Measurements from ENCODE around the gene CLDN4.
"Not testable (repeated sequence)": the region's sequence is repeated elsewhere in the genome, so short reads cannot be mapped to it uniquely, and the experiment has no call there.

The CLDN4 gene

GRCh38 chr7:73831584-73831833 lies 713 bp downstream of the CLDN4 start:
- no peaks in the 10 kb centered on the region for H3K27me3 ChIP-seq (replicated peaks; ENCODE audit: control insufficient read depth, insufficient read depth, low read length, poor library complexity, severe bottlenecking)
- H3K9me3 ChIP-seq (ENCODE audit: control insufficient read depth, low read length), result no peaks in the 10 kb centered on the region
- DNase-seq, result no peak
- H3K4me3 ChIP-seq (ENCODE audit: insufficient read depth, low read depth, low read length, poor library complexity, severe bottlenecking), result no peak overlapping the region
- peaks cover 16% of the 10 kb centered on the region for H3K4me1 ChIP-seq (ENCODE audit: control insufficient read depth, insufficient read depth, low read length, poor library complexity, severe bottlenecking)
- no peaks in the 10 kb centered on the region for H3K36me3 ChIP-seq (ENCODE audit: control insufficient read depth, insufficient read depth, low read length)
- H3K27ac ChIP-seq (ENCODE audit: insufficient read depth, low read length, poor library complexity, severe bottlenecking), result no peak overlapping the region

GRCh38 chr7:73831834-73832651 lies 1.2 kb downstream of the CLDN4 start:
- DNase-seq, result no peak
- H3K9me3 ChIP-seq (ENCODE audit: control insufficient read depth, low read length), result no peaks in the 10 kb centered on the region
- H3K4me1 ChIP-seq (ENCODE audit: control insufficient read depth, insufficient read depth, low read length, poor library complexity, severe bottlenecking), result peaks cover 13% of the 10 kb centered on the region
- H3K36me3 ChIP-seq (ENCODE audit: control insufficient read depth, insufficient read depth, low read length), result no peaks in the 10 kb centered on the region
- H3K27me3 ChIP-seq (replicated peaks; ENCODE audit: control insufficient read depth, insufficient read depth, low read length, poor library complexity, severe bottlenecking), result no peaks in the 10 kb centered on the region
- H3K27ac ChIP-seq (ENCODE audit: insufficient read depth, low read length, poor library complexity, severe bottlenecking), result no peak overlapping the region
- no peak overlapping the region for H3K4me3 ChIP-seq (ENCODE audit: insufficient read depth, low read depth, low read length, poor library complexity, severe bottlenecking)

GRCh38 chr7:73832806-73833205 lies 2.0 kb downstream of the CLDN4 start:
- Histone ChIP-seq H3K36me3 (ENCODE audit: control insufficient read depth, insufficient read depth, low read length) (no peaks in the 10 kb centered on the region), H3K27ac (ENCODE audit: insufficient read depth, low read length, poor library complexity, severe bottlenecking) (no peak overlapping the region), H3K4me1 (ENCODE audit: control insufficient read depth, insufficient read depth, low read length, poor library complexity, severe bottlenecking) (peaks cover 6% of the 10 kb centered on the region)

GRCh38 chr7:73833251-73833919 lies 2.6 kb downstream of the CLDN4 start:
- no peaks in the 10 kb centered on the region for H3K9me3 ChIP-seq (ENCODE audit: control insufficient read depth, low read length)
- peaks cover under 1% of the 10 kb centered on the region for H3K4me1 ChIP-seq (ENCODE audit: control insufficient read depth, insufficient read depth, low read length, poor library complexity, severe bottlenecking)
- no peak for DNase-seq
- H3K4me3 ChIP-seq (ENCODE audit: insufficient read depth, low read depth, low read length, poor library complexity, severe bottlenecking), result no peak overlapping the region
- no peak overlapping the region for H3K27ac ChIP-seq (ENCODE audit: insufficient read depth, low read length, poor library complexity, severe bottlenecking)
- H3K36me3 ChIP-seq (ENCODE audit: control insufficient read depth, insufficient read depth, low read length), result no peaks in the 10 kb centered on the region
- H3K27me3 ChIP-seq (replicated peaks; ENCODE audit: control insufficient read depth, insufficient read depth, low read length, poor library complexity, severe bottlenecking), result no peaks in the 10 kb centered on the region

More at GRCh38 chr7:73832806-73833205, 2.0 kb downstream of the CLDN4 start:
- DNase-seq, result no peak
- Histone ChIP-seq H3K4me3 (ENCODE audit: insufficient read depth, low read depth, low read length, poor library complexity, severe bottlenecking) (no peak overlapping the region), H3K9me3 (ENCODE audit: control insufficient read depth, low read length) (no peaks in the 10 kb centered on the region), H3K27me3 (replicated peaks; ENCODE audit: control insufficient read depth, insufficient read depth, low read length, poor library complexity, severe bottlenecking) (no peaks in the 10 kb centered on the region)

GRCh38 chr7:73834626-73835191 lies 3.9 kb downstream of the CLDN4 start:
- no peak for DNase-seq
- Histone ChIP-seq H3K9me3 (ENCODE audit: control insufficient read depth, low read length) (no peaks in the 10 kb centered on the region), H3K27ac (ENCODE audit: insufficient read depth, low read length, poor library complexity, severe bottlenecking) (no peak overlapping the region), H3K27me3 (replicated peaks; ENCODE audit: control insufficient read depth, insufficient read depth, low read length, poor library complexity, severe bottlenecking) (no peaks in the 10 kb centered on the region), H3K4me3 (ENCODE audit: insufficient read depth, low read depth, low read length, poor library complexity, severe bottlenecking) (no peak overlapping the region), H3K36me3 (ENCODE audit: control insufficient read depth, insufficient read depth, low read length) (no peaks in the 10 kb centered on the region), H3K4me1 (ENCODE audit: control insufficient read depth, insufficient read depth, low read length, poor library complexity, severe bottlenecking) (no peaks in the 10 kb centered on the region)

- not testable (repeated sequence) for DNase-seq; H3K4me3 ChIP-seq (ENCODE audit: insufficient read depth, low read depth, low read length, poor library complexity, severe bottlenecking); H3K9me3 ChIP-seq (ENCODE audit: control insufficient read depth, low read length); H3K4me1 ChIP-seq (ENCODE audit: control insufficient read depth, insufficient read depth, low read length, poor library complexity, severe bottlenecking); H3K36me3 ChIP-seq (ENCODE audit: control insufficient read depth, insufficient read depth, low read length); H3K27me3 ChIP-seq (replicated peaks; ENCODE audit: control insufficient read depth, insufficient read depth, low read length, poor library complexity, severe bottlenecking); H3K27ac ChIP-seq (ENCODE audit: insufficient read depth, low read length, poor library complexity, severe bottlenecking)
Observed at GRCh38 chr7:73837167-73837566, 6.4 kb downstream of the CLDN4 start.

- H3K36me3 ChIP-seq (ENCODE audit: control insufficient read depth, insufficient read depth, low read length), result no peaks in the 10 kb centered on the region
- H3K27me3 ChIP-seq (replicated peaks; ENCODE audit: control insufficient read depth, insufficient read depth, low read length, poor library complexity, severe bottlenecking), result no peaks in the 10 kb centered on the region
- no peak overlapping the region for H3K4me3 ChIP-seq (ENCODE audit: insufficient read depth, low read depth, low read length, poor library complexity, severe bottlenecking)
- H3K27ac ChIP-seq (ENCODE audit: insufficient read depth, low read length, poor library complexity, severe bottlenecking), result no peak overlapping the region
- H3K4me1 ChIP-seq (ENCODE audit: control insufficient read depth, insufficient read depth, low read length, poor library complexity, severe bottlenecking), result peaks cover 7% of the 10 kb centered on the region
- DNase-seq, result no peak
- H3K9me3 ChIP-seq (ENCODE audit: control insufficient read depth, low read length), result no peaks in the 10 kb centered on the region
Observed at GRCh38 chr7:73838642-73839041, 7.8 kb downstream of the CLDN4 start.

GRCh38 chr7:73839290-73839689 lies 8.5 kb downstream of the CLDN4 start:
- Histone ChIP-seq H3K9me3 (ENCODE audit: control insufficient read depth, low read length) (no peaks in the 10 kb centered on the region), H3K27ac (ENCODE audit: insufficient read depth, low read length, poor library complexity, severe bottlenecking) (no peak overlapping the region)

GRCh38 chr7:73839743-73840714 lies 9.2 kb downstream of the CLDN4 start:
- Histone ChIP-seq H3K4me3 (ENCODE audit: insufficient read depth, low read depth, low read length, poor library complexity, severe bottlenecking) (no peak overlapping the region), H3K36me3 (ENCODE audit: control insufficient read depth, insufficient read depth, low read length) (no peaks in the 10 kb centered on the region), H3K9me3 (ENCODE audit: control insufficient read depth, low read length) (no peaks in the 10 kb centered on the region), H3K4me1 (ENCODE audit: control insufficient read depth, insufficient read depth, low read length, poor library complexity, severe bottlenecking) (peaks cover 7% of the 10 kb centered on the region), H3K27me3 (replicated peaks; ENCODE audit: control insufficient read depth, insufficient read depth, low read length, poor library complexity, severe bottlenecking) (no peaks in the 10 kb centered on the region), H3K27ac (ENCODE audit: insufficient read depth, low read length, poor library complexity, severe bottlenecking) (no peak overlapping the region)
- DNase-seq, result no peak

More at GRCh38 chr7:73839290-73839689, 8.5 kb downstream of the CLDN4 start:
- H3K36me3 ChIP-seq (ENCODE audit: control insufficient read depth, insufficient read depth, low read length), result no peaks in the 10 kb centered on the region
- peaks cover 7% of the 10 kb centered on the region for H3K4me1 ChIP-seq (ENCODE audit: control insufficient read depth, insufficient read depth, low read length, poor library complexity, severe bottlenecking)
- H3K27me3 ChIP-seq (replicated peaks; ENCODE audit: control insufficient read depth, insufficient read depth, low read length, poor library complexity, severe bottlenecking), result no peaks in the 10 kb centered on the region
- H3K4me3 ChIP-seq (ENCODE audit: insufficient read depth, low read depth, low read length, poor library complexity, severe bottlenecking), result no peak overlapping the region
- no peak for DNase-seq

All from effector memory CD4-positive, alpha-beta T cell (primary cell).